NCI-H526 treated with DMSO at 0.1 percent for 48 hours (cell line): ENCODE results near the gene SMAD5.
A peak's percentile ranks its signal among the peaks of the same experiment; 100 is the strongest.

Source experiments
- DNase-seq: peaks from one replicate; lab custom pipeline; 2025; lab: John Stamatoyannopoulos, UW

SMAD5 gene

GRCh38 chr5:136132557-136133221 is at the start of gene SMAD5:
Gene SMAD5 (plus strand): TSS chr5:136132845. CDS start chr5:136153761, 20,916 bp downstream.
- DNase-seq = peak; percentile 57

DNA sequence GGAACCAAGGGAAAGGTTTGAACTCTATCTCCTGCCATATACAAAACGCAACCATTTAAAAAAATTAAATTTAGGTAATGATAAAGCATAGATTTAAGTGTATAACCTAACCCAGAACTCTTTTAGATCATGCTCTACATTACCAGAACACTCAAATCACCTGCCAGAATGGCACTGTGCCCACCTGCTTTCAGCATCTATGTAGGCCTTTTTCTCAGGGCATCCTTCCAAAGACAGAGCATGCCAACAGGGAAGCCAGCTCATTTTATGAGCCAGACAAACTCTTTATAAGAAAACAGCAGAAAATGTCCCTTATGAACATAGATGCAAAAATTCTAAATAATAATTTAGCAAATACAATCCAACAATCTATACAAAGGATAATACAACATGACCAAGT is 47.9 kb upstream of the SMAD5 start:
- no peak for DNase-seq

DNA sequence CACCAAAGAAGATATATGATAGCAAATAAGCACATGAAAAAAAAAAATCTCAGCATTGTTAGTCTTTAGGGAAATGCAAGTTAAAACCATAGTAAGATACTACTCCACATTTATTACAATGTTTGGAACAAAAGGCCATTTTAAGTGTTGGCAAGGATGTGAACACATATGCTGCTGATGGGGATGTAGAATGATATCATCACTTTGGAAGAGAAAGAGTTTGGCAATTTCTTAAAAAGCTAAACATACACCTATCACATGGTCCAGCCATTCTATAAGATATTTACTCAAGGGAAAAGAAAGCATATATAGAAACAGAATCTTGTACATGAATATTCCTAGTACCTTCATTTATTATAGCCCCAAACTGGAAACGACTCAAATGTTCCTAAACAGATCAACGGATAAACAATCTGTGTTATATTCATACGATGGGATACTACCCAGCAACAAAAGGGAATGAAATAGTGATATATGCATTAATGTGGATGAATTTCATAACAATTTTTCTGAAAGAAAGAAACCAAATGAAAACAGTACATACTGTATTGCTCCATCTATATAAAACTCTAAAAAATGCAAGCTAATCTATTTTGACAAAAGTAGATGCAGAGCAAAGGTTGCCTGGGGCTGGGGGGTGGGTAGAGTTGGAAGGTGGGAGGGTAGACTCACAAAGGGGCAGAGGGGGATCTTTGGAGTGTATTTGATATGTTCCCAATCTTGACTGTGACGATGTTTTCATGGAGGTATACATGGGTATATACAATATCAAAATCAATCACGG is 45.7 kb upstream of the SMAD5 start:
- DNase-seq = no peak

DNA sequence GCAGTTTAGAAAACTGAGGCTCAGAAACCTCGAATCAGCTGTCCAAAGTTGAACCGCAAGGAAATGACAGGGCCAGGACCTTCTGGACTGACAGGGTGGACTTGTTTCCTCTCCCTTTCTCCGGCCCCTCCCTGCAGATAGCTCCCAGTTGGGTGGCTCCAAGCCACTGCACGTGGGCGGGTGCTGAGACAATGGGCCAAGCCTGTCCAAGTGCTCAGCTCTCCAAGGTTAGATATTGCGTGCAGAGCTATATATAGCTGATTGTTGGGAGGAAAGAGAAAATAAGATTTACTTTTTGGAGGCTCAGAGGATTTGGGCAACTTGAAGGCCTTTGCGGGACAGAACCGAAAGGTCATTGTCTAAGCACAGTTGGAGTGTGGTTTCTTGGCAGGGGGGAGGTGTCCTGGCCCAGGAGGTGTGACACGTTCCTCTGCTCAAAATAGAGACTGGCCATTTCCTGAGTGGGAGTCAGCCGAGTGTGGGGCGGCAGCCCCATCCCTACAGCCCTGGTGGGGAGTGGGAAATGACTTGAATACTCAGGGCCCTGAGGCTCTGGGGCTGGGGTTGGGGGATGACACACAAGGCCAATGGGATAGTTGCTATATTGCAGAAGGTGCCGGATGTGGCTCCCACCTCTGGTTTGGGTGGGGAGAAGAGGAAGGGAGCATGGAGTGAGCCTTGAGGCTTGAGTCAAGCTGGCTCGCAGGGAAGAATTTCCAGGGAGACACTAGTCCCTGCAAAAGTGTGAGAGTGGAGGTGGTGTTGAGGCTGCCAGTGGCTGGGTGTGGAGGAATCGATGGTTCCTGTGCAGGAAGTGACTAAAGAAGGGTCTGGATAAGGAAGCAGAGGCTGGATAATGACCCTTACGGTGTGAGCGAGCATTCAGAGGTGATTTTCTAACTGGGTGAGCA is 44.4 kb upstream of the SMAD5 start:
- no peak for DNase-seq

- no peak for DNase-seq
These were observed 42.9 kb upstream of the SMAD5 start for GRCh38 chr5:136089791-136090190.

- no peak for DNase-seq
These were observed 42.3 kb upstream of the SMAD5 start for GRCh38 chr5:136090319-136090718.

- DNase-seq = no peak
These were observed 38.3 kb upstream of the SMAD5 start for GRCh38 chr5:136094189-136094912.

DNA sequence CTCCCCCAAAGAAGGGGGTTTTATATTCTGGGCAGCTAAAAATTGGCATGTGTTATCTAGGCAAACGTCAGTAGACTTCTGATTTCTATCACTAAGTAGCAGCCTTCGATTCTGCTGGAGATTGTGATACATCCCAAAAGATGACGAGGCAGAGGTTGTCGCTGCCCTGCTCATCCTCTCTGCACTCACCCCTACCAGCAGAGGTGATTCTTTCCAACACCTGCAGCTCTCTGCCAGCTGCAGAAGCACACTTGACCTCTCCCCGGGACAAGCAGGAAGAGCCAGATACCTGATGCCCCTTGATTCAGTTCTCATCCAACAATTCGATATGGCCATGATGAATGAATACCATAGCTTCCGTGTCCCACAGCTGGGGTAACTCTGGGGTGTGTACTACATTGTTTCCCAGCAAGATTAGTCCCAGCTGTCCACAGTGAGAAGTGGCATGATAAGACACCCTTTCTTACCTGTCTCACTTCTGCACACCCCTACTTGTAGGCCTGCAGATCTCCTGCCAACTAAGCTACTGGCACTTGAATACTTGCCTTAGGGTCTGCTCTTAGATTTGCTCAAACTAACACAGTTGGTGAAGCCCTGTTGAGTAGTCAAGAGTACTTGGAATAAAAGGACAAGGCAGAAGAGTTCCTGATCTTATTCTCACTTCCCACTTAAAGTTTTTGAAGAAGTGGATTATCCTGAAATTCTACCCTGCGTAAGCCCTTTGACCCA is 37.6 kb upstream of the SMAD5 start:
- DNase-seq = no peak

DNA sequence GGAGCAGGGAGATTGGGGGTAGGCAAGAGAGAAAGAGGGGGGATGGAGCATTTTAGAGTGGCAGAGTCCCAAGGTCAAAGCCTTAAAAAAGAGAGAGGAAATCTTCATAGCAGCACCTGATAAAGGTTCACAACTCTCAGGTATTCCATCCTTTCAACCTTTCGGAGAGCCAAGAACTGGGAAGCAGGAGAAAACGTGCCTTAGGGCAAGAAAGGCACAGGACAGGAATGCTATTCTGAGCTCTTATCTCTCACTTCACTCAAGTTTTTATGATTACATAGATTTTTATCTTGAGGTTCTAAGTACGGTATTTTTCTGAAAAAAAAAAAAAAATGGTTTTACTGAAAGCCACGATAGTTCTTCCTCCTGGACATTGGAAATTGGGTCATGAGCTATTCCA is 34.5 kb upstream of the SMAD5 start:
- no peak for DNase-seq

DNA sequence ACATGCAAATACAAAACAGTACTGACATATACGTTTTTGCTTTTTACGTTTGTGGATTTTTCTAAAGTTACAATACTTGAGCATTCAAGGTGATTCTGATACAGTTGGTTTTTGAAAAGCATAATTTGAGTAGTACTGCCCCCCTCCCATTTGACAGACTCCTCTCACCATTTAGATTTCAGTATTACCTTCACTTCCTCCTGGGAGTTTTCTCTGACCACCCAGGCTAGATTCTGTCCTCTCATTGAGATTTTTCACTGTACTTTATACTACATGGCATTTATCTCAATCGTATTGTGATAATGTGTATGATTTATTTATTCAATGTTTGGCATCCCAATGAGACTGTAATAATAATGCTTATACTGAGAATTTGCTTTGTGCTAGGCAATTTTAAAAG is 32.8 kb upstream of the SMAD5 start:
- no peak for DNase-seq

- no peak for DNase-seq
These were observed 30.8 kb upstream of the SMAD5 start for GRCh38 chr5:136101884-136102283.

DNA sequence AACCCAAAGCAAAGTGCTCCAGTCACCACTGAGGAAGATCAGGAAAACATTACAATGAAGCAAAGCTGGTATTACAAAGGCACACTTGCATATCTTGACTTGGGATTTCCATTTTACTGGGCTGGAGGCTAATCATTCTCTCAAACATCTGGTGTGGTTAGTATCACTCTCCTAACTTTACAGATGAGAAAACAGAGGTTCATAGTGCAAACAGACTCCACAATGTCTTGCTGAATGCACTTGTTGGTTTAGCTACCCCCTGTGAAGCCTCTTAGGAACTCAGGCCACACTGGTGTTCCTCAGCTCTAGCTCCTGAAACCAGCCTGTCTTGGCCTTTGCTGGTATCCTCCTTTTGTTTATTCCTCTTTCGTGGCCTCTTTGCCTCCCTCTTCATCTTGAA is 29.5 kb upstream of the SMAD5 start:
- DNase-seq = no peak

DNA sequence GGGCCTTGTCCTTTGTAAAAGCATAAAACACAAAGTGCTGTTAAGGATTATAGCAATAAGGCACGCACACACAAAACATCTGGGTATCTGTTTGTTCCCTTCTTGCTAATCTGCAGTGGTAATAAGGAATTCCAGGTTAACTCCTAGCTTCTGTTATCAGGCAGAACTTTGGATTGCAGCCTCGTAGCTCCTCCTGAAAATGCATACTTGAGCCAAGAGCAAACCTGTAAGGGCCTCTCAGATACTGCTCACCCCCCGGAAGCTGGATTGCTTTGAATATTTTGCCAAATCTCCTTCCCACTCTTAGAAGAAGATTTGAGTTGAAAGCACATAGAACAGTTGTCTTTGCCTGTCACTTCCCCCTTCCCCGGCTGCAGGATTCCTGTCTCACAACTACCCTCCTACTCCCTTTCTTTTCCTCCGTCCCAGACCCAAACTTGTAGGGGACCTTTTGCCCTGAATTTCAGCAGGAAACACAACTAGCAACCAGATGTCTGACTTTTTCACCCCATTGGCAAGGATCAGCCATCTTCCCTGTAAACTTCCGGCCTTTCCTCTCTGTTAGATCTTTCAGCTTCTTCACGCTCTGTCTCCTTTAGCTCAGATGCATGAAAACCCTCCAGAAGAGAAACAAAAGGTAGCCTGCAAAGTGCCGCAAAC is 28.2 kb upstream of the SMAD5 start:
- DNase-seq = no peak

DNA sequence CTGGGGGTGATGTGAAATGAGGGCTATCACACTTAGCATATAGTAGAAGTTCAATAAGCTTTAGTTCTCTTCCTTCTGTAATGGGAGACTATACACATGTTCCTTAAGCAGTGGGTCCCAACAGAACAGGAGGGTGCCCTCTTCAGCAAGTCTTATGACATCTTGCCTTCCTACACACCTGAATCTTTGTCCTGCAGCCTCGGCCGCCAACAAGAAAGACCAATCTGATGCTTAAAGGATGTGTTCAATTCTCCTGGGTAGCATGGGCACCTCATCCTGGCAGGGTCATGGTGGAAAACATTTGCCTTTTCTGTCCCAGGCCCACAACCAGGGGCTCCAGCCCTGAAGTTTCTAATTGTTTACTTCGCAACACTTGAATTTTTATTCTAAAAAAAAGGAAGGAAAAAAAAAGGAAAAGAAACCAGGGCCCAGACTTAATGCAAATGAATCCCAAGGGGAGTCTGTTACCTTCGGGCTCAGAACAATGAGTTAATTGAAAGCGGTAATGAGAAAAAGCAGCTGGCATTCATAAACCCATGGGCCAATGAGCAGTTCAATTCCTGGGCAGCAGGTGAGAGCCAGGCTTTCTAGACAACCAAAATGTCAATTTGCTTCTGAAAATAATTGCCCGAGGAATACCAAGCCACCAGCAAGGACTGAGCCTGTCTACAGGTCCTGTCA is 26.2 kb upstream of the SMAD5 start:
- DNase-seq = peak; percentile 46

- DNase-seq = no peak
These were observed 24.4 kb upstream of the SMAD5 start for GRCh38 chr5:136108180-136108611.

DNA sequence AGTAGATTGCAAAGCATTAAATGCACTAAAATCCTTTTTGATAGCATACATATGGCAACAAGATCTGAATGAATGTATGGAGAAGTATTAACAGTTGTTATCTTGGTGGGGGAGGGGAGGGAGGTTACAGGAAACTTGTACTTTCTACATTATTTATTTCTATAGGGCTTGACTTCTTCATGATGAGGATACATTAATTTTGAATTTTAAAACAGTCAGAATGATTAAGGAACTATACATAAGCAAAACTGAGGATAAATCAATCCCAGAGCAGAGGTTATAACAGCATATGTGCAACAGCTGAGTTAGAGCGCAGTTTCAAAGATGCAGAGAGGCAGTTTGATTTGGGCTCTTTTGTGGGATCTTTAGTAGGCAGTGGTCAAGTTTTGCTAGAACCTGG is 23.9 kb upstream of the SMAD5 start:
- no peak for DNase-seq

GRCh38 chr5:136109453-136110135 is 23.1 kb upstream of the SMAD5 start:
- DNase-seq = no peak

- no peak for DNase-seq
These were observed 19.0 kb upstream of the SMAD5 start for GRCh38 chr5:136113606-136114005.

GRCh38 chr5:136114414-136115125 is 18.1 kb upstream of the SMAD5 start:
- no peak for DNase-seq
